Endothelial cell (in vitro differentiated cells): ENCODE measurements around the gene MGST3. TPM values are rescaled to one million over a fixed set of nuclear protein-coding genes. Genes with fewer than 3 reads are reported as not detected.
A peak's percentile ranks its signal among the peaks of the same experiment; 100 is the strongest.
"Not testable (repeated sequence)": the region's sequence is repeated elsewhere in the genome, so short reads cannot be mapped to it uniquely, and the experiment has no call there.

ENCODE experiments used
- DNase-seq: peaks from one replicate; pipeline ENCODE4 v3.0.0; 2021; ENCODE audit warnings: low spot score
- H3K27ac Mint-ChIP-seq: one replicate; pipeline ENCODE4 v1.8.0; 2021; ENCODE audit warnings: mixed read lengths, inconsistent platforms; ENCODE audit not compliant: unreplicated experiment
- H3K27me3 Mint-ChIP-seq: one replicate; pipeline ENCODE4 v1.8.0; 2021; ENCODE audit warnings: mild to moderate bottlenecking, moderate library complexity, mixed read lengths, inconsistent platforms; ENCODE audit not compliant: unreplicated experiment
- H3K36me3 Mint-ChIP-seq: one replicate; pipeline ENCODE4 v1.8.0; 2021; ENCODE audit warnings: mild to moderate bottlenecking, low read depth, mixed read lengths, inconsistent platforms; ENCODE audit not compliant: unreplicated experiment
- H3K4me1 Mint-ChIP-seq: one replicate; pipeline ENCODE4 v1.8.0; 2021; ENCODE audit warnings: mild to moderate bottlenecking, mixed read lengths, inconsistent platforms; ENCODE audit not compliant: unreplicated experiment
- H3K4me3 Mint-ChIP-seq: one replicate; pipeline ENCODE4 v1.8.0; 2021; ENCODE audit warnings: mild to moderate bottlenecking, mixed read lengths, inconsistent platforms; ENCODE audit not compliant: unreplicated experiment
- H3K9me3 Mint-ChIP-seq: one replicate; pipeline ENCODE4 v1.8.0; 2021; ENCODE audit warnings: mixed read lengths, inconsistent platforms; ENCODE audit not compliant: unreplicated experiment
- long read RNA-seq: library from polyadenylated mRNA; unstranded; transcript quantifications from one replicate; pipeline ENCODE4 v2.0.0, GENCODE V29; 2020; ENCODE audit not compliant: unreplicated experiment
- total RNA-seq: library from RNA; stranded (reverse); fragmentation: NEBNext Ultra II Directional; extraction: Animal tissue kit (Norgen Biotek cat#: 25700); gene quantifications from one replicate; pipeline ENCODE4 v1.2.1, GENCODE V29; 2021; ENCODE audit not compliant: unreplicated experiment
- TF ChIP-seq, protein P1 (sequence below): fragments of 200-600 bp; sonication (generic); IDR thresholded peaks from one replicate; pipeline ENCODE4 v1.5.0; 2021; ENCODE audit warnings: antibody characterized with exemption; ENCODE audit not compliant: unreplicated experiment

The MGST3 gene
- 156 TPM for total RNA-seq
- long read RNA-seq, transcript MGST3-205 (6 exons, 1,015 nt), result major isoform, 103 of 116 reads
- long read RNA-seq, partial matches to known transcripts, result 3 of 116 reads
- long read RNA-seq, other reads (novel, unspliced or antisense), result 8 of 116 reads

DNA sequence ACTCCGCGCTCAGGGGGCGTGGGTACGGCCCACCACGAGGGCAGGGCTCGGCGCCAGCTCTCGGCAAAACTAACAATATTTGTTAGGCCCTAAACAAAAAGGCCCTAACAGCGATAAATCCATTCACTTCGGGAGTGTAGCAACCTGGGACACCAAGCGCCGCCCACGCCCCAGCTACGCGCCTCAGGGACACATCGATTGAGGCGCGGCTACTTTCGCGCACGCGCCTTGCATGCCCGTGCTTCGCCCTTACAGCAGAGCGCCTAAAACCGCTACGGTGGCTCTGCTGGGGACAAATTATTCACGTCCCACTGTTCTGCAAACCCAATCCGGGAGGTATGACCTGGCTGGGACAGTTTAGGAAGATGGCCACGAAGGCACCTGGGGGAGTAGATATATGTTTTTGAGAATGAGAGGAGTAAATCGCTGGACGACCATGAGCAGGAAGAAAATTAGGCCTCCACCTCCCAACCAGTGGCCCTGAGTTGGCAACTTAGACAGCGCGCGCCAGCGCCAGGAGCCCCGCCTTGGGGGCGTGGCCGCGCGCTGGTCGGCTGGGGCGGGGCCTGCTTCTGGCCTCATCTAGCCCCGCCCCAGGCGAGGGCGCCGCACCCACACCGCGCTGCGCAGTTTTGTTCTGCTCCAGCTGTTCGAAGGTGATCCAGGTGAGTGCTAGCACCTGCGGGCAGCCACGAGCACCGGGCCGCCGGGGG, at the start of gene MGST3:
Gene MGST3 (plus strand): TSS at position 606 of the 713 bp plus-strand sequence. CDS start 18,614 bp downstream, outside the sequence.
- Mint-ChIP-seq H3K4me3 (no peak within 1 kb of the TSS), H3K4me1 (peaks cover 12% of the 10 kb centered on the region), H3K27me3 (peaks cover 1% of the 10 kb centered on the region), H3K9me3 (no peaks in the 10 kb centered on the region), H3K27ac (no peak within 1 kb of the TSS), H3K36me3 (no peaks in the 10 kb centered on the region)
- peak; percentile 92 for DNase-seq
- TF ChIP-seq, protein P1, sequence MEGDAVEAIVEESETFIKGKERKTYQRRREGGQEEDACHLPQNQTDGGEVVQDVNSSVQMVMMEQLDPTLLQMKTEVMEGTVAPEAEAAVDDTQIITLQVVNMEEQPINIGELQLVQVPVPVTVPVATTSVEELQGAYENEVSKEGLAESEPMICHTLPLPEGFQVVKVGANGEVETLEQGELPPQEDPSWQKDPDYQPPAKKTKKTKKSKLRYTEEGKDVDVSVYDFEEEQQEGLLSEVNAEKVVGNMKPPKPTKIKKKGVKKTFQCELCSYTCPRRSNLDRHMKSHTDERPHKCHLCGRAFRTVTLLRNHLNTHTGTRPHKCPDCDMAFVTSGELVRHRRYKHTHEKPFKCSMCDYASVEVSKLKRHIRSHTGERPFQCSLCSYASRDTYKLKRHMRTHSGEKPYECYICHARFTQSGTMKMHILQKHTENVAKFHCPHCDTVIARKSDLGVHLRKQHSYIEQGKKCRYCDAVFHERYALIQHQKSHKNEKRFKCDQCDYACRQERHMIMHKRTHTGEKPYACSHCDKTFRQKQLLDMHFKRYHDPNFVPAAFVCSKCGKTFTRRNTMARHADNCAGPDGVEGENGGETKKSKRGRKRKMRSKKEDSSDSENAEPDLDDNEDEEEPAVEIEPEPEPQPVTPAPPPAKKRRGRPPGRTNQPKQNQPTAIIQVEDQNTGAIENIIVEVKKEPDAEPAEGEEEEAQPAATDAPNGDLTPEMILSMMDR, result no peak

DNA sequence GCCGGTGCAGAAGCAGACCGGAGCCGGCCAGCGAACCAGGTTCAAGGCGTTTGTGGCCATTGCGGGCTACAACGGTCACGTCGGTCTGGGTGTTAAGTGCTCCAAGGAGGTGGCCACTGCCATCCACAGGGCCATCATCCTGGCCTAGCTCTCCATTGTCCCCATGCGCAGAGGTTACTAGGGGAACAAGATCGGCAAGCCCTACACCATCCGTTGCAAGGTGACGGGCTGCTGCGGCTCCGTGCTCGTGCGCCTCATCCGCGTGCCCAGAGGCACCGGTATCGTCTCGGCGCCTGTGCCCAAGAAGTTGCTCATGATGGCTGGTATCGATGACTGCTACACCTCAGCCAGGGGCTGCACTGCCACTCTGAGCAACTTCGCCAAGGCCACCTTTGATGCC, 49.1 kb upstream of the MGST3 start:
- H3K4me1 Mint-ChIP-seq, result peaks cover 14% of the 10 kb centered on the region
- no peak overlapping the region for H3K27ac Mint-ChIP-seq
- no peaks in the 10 kb centered on the region for H3K36me3 Mint-ChIP-seq
- H3K4me3 Mint-ChIP-seq, result no peak overlapping the region
- no peak for DNase-seq
- TF ChIP-seq, protein P1, result no peak
- no peaks in the 10 kb centered on the region for H3K27me3 Mint-ChIP-seq
- H3K9me3 Mint-ChIP-seq, result no peaks in the 10 kb centered on the region

DNA sequence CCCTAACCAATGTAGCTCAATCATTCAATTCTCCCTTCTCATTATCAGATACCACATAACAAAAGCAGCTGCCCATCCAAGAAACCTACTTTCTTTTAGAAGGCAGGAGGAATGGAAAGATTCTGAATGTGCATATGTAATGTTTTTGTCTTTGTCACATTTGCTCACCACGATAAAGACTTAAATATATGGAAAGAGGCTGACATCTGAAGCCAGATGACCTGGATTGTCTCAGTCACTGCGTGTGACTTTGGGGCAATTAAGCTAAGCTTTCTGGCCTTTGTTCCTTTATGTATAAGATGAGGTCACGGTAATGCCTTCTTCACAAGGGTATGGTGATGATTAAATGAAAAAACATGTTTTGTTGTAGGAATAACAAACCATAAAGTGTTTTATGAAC, 44.6 kb upstream of the MGST3 start:
- TF ChIP-seq, protein P1, result no peak
- no peak for DNase-seq
- no peaks in the 10 kb centered on the region for H3K9me3 Mint-ChIP-seq
- no peak overlapping the region for H3K27ac Mint-ChIP-seq
- H3K36me3 Mint-ChIP-seq, result no peaks in the 10 kb centered on the region
- peaks cover 4% of the 10 kb centered on the region for H3K27me3 Mint-ChIP-seq
- no peak overlapping the region for H3K4me3 Mint-ChIP-seq
- H3K4me1 Mint-ChIP-seq, result peaks cover 20% of the 10 kb centered on the region

DNA sequence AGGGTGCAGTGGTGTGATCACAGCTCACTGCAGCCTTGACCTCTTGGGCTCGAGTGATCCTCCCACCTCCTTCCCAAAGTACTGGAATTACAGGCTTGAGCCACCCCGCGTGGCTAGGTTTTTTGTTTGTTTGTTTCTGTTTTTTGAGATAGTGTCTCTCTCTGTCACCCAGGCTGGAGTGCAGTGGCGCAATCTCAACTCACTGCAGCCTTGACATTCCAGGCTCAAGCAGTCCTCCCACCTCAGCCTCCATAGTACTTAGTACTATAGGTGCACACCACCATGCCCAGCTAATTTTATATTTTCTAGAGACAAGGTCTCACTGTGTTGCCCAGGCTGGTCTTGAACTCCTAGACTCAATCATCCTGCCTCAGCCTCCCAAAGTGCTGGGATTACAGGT, 39.6 kb upstream of the MGST3 start:
- DNase-seq, H3K36me3 Mint-ChIP-seq, H3K27me3 Mint-ChIP-seq: not testable (repeated sequence)

DNA sequence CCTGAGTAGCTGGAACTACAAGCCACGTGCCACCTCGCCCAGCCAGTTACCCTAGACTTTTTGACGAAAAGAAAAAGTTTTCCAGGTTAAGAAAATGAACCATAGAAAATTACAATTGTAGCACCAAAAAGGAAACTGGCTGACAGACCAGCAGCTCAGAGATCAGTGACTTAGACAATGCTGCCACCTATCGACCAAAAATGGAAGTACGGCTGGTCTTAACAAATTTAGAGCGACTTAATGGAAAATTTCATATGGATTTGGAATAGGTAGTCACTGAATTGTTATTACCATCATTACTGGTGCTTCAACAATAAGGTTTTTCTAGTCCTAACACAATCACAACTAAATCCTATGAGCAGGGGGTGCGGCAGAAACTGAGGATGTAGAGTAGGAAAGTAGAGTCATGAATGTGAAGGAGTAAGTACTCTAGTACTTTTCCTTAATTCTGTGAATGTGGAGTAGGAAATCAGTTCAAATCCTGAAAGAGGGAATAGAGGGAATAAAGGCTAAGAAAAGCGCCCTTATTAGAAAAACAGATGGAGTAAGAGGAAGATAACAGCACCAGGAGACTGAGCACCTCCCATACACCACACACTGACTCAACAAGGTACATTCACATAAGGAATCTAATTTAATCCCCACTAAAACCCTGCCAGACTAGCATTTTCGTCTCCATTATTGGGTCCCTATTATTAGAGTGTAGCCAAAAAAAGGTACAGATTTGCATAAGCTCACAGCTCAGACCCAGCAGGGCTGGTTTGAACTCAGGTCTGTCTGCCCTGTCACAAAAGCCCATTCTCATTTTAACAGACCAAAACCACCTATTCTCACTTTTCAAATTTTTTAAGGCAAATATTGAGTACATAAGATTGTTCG, 37.9 kb upstream of the MGST3 start:
- H3K4me1 Mint-ChIP-seq, result peaks cover 17% of the 10 kb centered on the region
- peak; percentile 77 for DNase-seq
- no peak overlapping the region for H3K4me3 Mint-ChIP-seq
- H3K9me3 Mint-ChIP-seq, result no peaks in the 10 kb centered on the region
- H3K27ac Mint-ChIP-seq, result no peak overlapping the region
- H3K36me3 Mint-ChIP-seq, result no peaks in the 10 kb centered on the region
- TF ChIP-seq, protein P1, result peak; percentile 98
- peaks cover 3% of the 10 kb centered on the region for H3K27me3 Mint-ChIP-seq

More for the DNA sequence above, 39.6 kb upstream of the MGST3 start:
- not testable (repeated sequence) for H3K4me1 Mint-ChIP-seq, H3K4me3 Mint-ChIP-seq, H3K9me3 Mint-ChIP-seq, H3K27ac Mint-ChIP-seq
